Mesenchymal stem cell (in vitro differentiated cells and primary cell): ENCODE results near the gene LENG8.
"Not testable (repeated sequence)": the region's sequence is repeated elsewhere in the genome, so short reads cannot be mapped to it uniquely, and the experiment has no call there.

Source experiments
- DNase-seq: peaks from one replicate; pipeline ENCODE4 v3.0.0-alpha.2; 2013
- H2AFZ ChIP-seq: one replicate; pipeline ENCODE4 v1.6.1; 2013; ENCODE audit warnings: low read depth, mild to moderate bottlenecking, control low read depth, inconsistent platforms, low read length, moderate library complexity
- H2AK5ac ChIP-seq: 2 replicates; pipeline ENCODE4 v1.6.1; 2013; ENCODE audit warnings: low read length, moderate library complexity, mild to moderate bottlenecking, inconsistent platforms; ENCODE audit not compliant: severe bottlenecking
- H2BK120ac ChIP-seq: one replicate; pipeline ENCODE4 v1.6.1; 2013; ENCODE audit warnings: low read depth, mild to moderate bottlenecking, inconsistent platforms, low read length, moderate library complexity
- H2BK12ac ChIP-seq, 2 experiments: one replicate each; pipeline ENCODE4 v1.6.1; 2013; ENCODE audit warnings: inconsistent platforms in 2 of 2, low read length in 2 of 2, mild to moderate bottlenecking in 2 of 2, moderate library complexity in 2 of 2, control low read depth in 1 of 2
- H2BK15ac ChIP-seq: one replicate; pipeline ENCODE4 v1.6.1; 2013; ENCODE audit warnings: mild to moderate bottlenecking, low read depth, inconsistent platforms; ENCODE audit not compliant: poor library complexity, severe bottlenecking
- H2BK5ac ChIP-seq: 2 replicates; pipeline ENCODE4 v1.6.1; 2013; ENCODE audit warnings: low read depth, mild to moderate bottlenecking, low read length, control low read depth, inconsistent platforms; ENCODE audit not compliant: poor library complexity, severe bottlenecking
- H3K14ac ChIP-seq, 2 experiments: one replicate each; pipeline ENCODE4 v1.6.1; 2013; ENCODE audit warnings: inconsistent platforms in 2 of 2, low read length in 2 of 2, control low read depth in 1 of 2, mild to moderate bottlenecking in 1 of 2, moderate library complexity in 1 of 2
- H3K18ac ChIP-seq, 2 experiments: one replicate each; pipeline ENCODE4 v1.6.1; 2013; ENCODE audit warnings: inconsistent platforms in 2 of 2, low read length in 2 of 2, control low read depth in 1 of 2, low read depth in 1 of 2, mild to moderate bottlenecking in 1 of 2
- H3K23ac ChIP-seq, 2 experiments: one replicate each; pipeline ENCODE4 v1.6.1; 2013; ENCODE audit warnings: inconsistent platforms in 2 of 2, low read length in 2 of 2, mild to moderate bottlenecking in 2 of 2, moderate library complexity in 2 of 2, control low read depth in 1 of 2
- H3K27ac ChIP-seq: 2 replicates; pipeline ENCODE4 v1.5.1; 2013; ENCODE audit warnings: mild to moderate bottlenecking, moderate library complexity, low read length, control low read depth, inconsistent platforms; ENCODE audit not compliant: poor library complexity, severe bottlenecking
- H3K27me3 ChIP-seq, 2 experiments: 2 replicates each; pipeline versions ENCODE4 v1.6.1 to v1.7.0; 2013; ENCODE audit warnings: low read length in 2 of 2, mild to moderate bottlenecking in 2 of 2, moderate library complexity in 2 of 2, control low read depth in 1 of 2, inconsistent platforms in 1 of 2; ENCODE audit not compliant: control insufficient read depth in 1 of 2, insufficient read depth in 1 of 2
- H3K36me3 ChIP-seq, 2 experiments: 2 replicates each; pipeline versions ENCODE4 v1.6.1 to v1.7.0; 2013; ENCODE audit warnings: low read length in 2 of 2, control low read depth in 1 of 2, inconsistent platforms in 1 of 2, low read depth in 1 of 2, mild to moderate bottlenecking in 1 of 2; ENCODE audit not compliant: insufficient read depth in 2 of 2, control insufficient read depth in 1 of 2
- H3K4ac ChIP-seq, 2 experiments: one replicate each; pipeline ENCODE4 v1.6.1; 2013; ENCODE audit warnings: inconsistent platforms in 2 of 2, low read length in 2 of 2, mild to moderate bottlenecking in 2 of 2, moderate library complexity in 2 of 2, control low read depth in 1 of 2, low read depth in 1 of 2
- H3K4me1 ChIP-seq: 2 replicates; pipeline ENCODE4 v1.6.1; 2013; ENCODE audit warnings: low read depth, low read length, control low read depth; ENCODE audit not compliant: control insufficient read depth, insufficient read depth
- H3K4me2 ChIP-seq: 2 replicates; pipeline ENCODE4 v1.6.1; 2013; ENCODE audit warnings: low read length, mild to moderate bottlenecking, inconsistent platforms; ENCODE audit not compliant: poor library complexity, severe bottlenecking
- H3K4me3 ChIP-seq, 2 experiments: 2 replicates each; pipeline versions ENCODE4 v1.5.1 to v1.7.0; 2013; ENCODE audit warnings: low read length in 2 of 2, mild to moderate bottlenecking in 2 of 2, control low read depth in 1 of 2, low read depth in 1 of 2; ENCODE audit not compliant: insufficient read depth in 1 of 2
- H3K79me1 ChIP-seq: replicated peaks from 2 replicates; pipeline ENCODE4 v1.6.1; 2013; ENCODE audit warnings: mild to moderate bottlenecking, control low read depth, low read length, inconsistent platforms; ENCODE audit not compliant: poor library complexity, severe bottlenecking
- H3K9ac ChIP-seq: 2 replicates; pipeline ENCODE4 v1.7.0; 2013; ENCODE audit warnings: mild to moderate bottlenecking, low read length, moderate library complexity
- H3K9me3 ChIP-seq: 2 replicates; pipeline ENCODE4 v1.7.0; 2013; ENCODE audit warnings: mild to moderate bottlenecking, low read length; ENCODE audit not compliant: control insufficient read depth
- H4K8ac ChIP-seq: one replicate; pipeline ENCODE4 v1.6.1; 2013; ENCODE audit warnings: inconsistent platforms, mild to moderate bottlenecking, low read length, moderate library complexity
- H4K91ac ChIP-seq: one replicate; pipeline ENCODE4 v1.6.1; 2013; ENCODE audit warnings: mild to moderate bottlenecking, low read length, inconsistent platforms
- WGBS: methylation state at CpG from one replicate; pipeline ENCODE4 v1.1.7; 2013; ENCODE audit warnings: mixed read lengths; 5-methylcytosine and 5-hydroxymethylcytosine counted together

Gene LENG8

GRCh38 chr19:54440641-54441040 lies 8.4 kb upstream of the LENG8 start:
- no peak overlapping the region for H2BK120ac ChIP-seq
- no peak overlapping the region for H2BK5ac ChIP-seq
- H3K9me3 ChIP-seq: no peaks in the 10 kb centered on the region
- H2AFZ ChIP-seq: no peak overlapping the region
- no peak overlapping the region for H3K14ac ChIP-seq
- H4K8ac ChIP-seq: no peak overlapping the region
- no peak overlapping the region for H3K23ac ChIP-seq
- no peak overlapping the region for H4K91ac ChIP-seq
- H3K4me1 ChIP-seq: peaks cover 13% of the 10 kb centered on the region
- no peak overlapping the region for H3K9ac ChIP-seq
- H2BK15ac ChIP-seq: no peak overlapping the region
- peaks cover 16 to 50% of the 10 kb centered on the region in 2 experiments for H3K36me3 ChIP-seq
- H3K18ac ChIP-seq: no peak overlapping the region
- H2BK12ac ChIP-seq: no peak overlapping the region
- H3K4ac ChIP-seq: no peak overlapping the region
- WGBS: 96% methylated on average over 4 of the region's 5 CpGs
- H3K27me3 ChIP-seq: no peaks in the 10 kb centered on the region
- no peak overlapping the region for H2AK5ac ChIP-seq
- no peak overlapping the region for H3K4me3 ChIP-seq
- no peak overlapping the region for H3K27ac ChIP-seq
- peaks cover 30% of the 10 kb centered on the region for H3K79me1 ChIP-seq
- no peak overlapping the region for H3K4me2 ChIP-seq
- DNase-seq: no peak

GRCh38 chr19:54444737-54445136 lies 4.3 kb upstream of the LENG8 start:
- Histone ChIP-seq H3K4ac (no peak overlapping the region), H2BK120ac (no peak overlapping the region), H3K27ac (no peak overlapping the region), H3K79me1 (peaks cover 12% of the 10 kb centered on the region), H3K23ac (no peak overlapping the region), H2BK12ac (no peak overlapping the region), H3K14ac (no peak overlapping the region), H3K27me3 (no peaks in the 10 kb centered on the region), H2BK5ac (no peak overlapping the region), H2AK5ac (no peak overlapping the region), H3K18ac (no peak overlapping the region), H3K4me1 (peaks cover 3% of the 10 kb centered on the region), H3K9me3 (no peaks in the 10 kb centered on the region), H4K91ac (no peak overlapping the region), H4K8ac (no peak overlapping the region), H3K4me3 (no peak overlapping the region), H3K36me3 (peaks cover 10 to 45% of the 10 kb centered on the region in 2 experiments), H3K9ac (no peak overlapping the region), H2AFZ (no peak overlapping the region), H2BK15ac (no peak overlapping the region), H3K4me2 (no peak overlapping the region)
- DNase-seq: no peak
- 96% methylated on average over 7 of the region's 7 CpGs for WGBS

- Histone ChIP-seq H3K4me1 (peaks cover 12% of the 10 kb centered on the region), H3K36me3 (peaks cover 13 to 39% of the 10 kb centered on the region in 2 experiments)
- not testable (repeated sequence) for H3K9me3 ChIP-seq, H2BK5ac ChIP-seq, H3K79me1 ChIP-seq, H3K18ac ChIP-seq, H2BK12ac ChIP-seq, H3K4me3 ChIP-seq, H3K4ac ChIP-seq, H4K91ac ChIP-seq, H2BK120ac ChIP-seq, H3K4me2 ChIP-seq, H2BK15ac ChIP-seq, H4K8ac ChIP-seq, H3K14ac ChIP-seq, H3K27ac ChIP-seq, H2AFZ ChIP-seq, H3K27me3 ChIP-seq, DNase-seq, H3K23ac ChIP-seq, H3K9ac ChIP-seq, H2AK5ac ChIP-seq
- 99% methylated on average over 13 of the region's 15 CpGs for WGBS
Measured at GRCh38 chr19:54446349-54446748, 2.6 kb upstream of the LENG8 start.

GRCh38 chr19:54448040-54448773 lies 792 bp upstream of the LENG8 start:
- peak overlapping the region; percentile 9 for H2BK120ac ChIP-seq
- H3K27me3 ChIP-seq: no peaks in the 10 kb centered on the region
- peak overlapping the region; percentile 54 for H4K8ac ChIP-seq
- no peak overlapping the region for H2AK5ac ChIP-seq
- peak overlapping the region; percentile 92 for H2BK5ac ChIP-seq
- peak overlapping the region; percentile 85 for H3K27ac ChIP-seq
- peak overlapping the region; percentile 68 for H3K4ac ChIP-seq
- H3K4me1 ChIP-seq: peaks cover 19% of the 10 kb centered on the region
- H3K79me1 ChIP-seq: peaks cover 6% of the 10 kb centered on the region
- H3K23ac ChIP-seq: peak overlapping the region in 1 of 2 experiments; percentile 94
- DNase-seq: peak; percentile 88
- peak overlapping the region in 1 of 2 experiments; percentile 89 for H3K14ac ChIP-seq
- H2BK15ac ChIP-seq: peak overlapping the region; percentile 26
- no peak overlapping the region for H2AFZ ChIP-seq
- 1% methylated on average over 33 of the region's 34 CpGs for WGBS
- peak overlapping the region; percentile 94 to 98 for H3K18ac ChIP-seq
- H4K91ac ChIP-seq: peak overlapping the region; percentile 84
- H3K4me2 ChIP-seq: peak overlapping the region; percentile 72
- H3K9me3 ChIP-seq: no peaks in the 10 kb centered on the region
- H3K4me3 ChIP-seq: peak overlapping the region; percentile 96 to 97
- H2BK12ac ChIP-seq: peak overlapping the region in 1 of 2 experiments; percentile 42
- peak overlapping the region; percentile 100 for H3K9ac ChIP-seq
- peaks cover 22 to 45% of the 10 kb centered on the region in 2 experiments for H3K36me3 ChIP-seq
